ENCODE data around the gene KIF18B.

The KIF18B gene

GRCh38 chr17:44947461-44948314, at the start of gene KIF18B:
Gene KIF18B (minus strand): TSS chr17:44947773. CDS start chr17:44936344, 11,429 bp downstream.
- DNase-seq (ENCODE audit: low read depth), result peak; percentile 96

- DNase-seq (ENCODE audit: low read depth), result no peak
These were observed 48.7 kb upstream of the KIF18B start for GRCh38 chr17:44996304-44996703.

- no peak for DNase-seq (ENCODE audit: low read depth)
These were observed 47.9 kb upstream of the KIF18B start for GRCh38 chr17:44995436-44996001.

GRCh38 chr17:44992242-44992939, 44.8 kb upstream of the KIF18B start:
- no peak for DNase-seq (ENCODE audit: low read depth)

GRCh38 chr17:44990994-44991393, 43.4 kb upstream of the KIF18B start:
- no peak for DNase-seq (ENCODE audit: low read depth)

- no peak for DNase-seq (ENCODE audit: low read depth)
These were observed 42.1 kb upstream of the KIF18B start for GRCh38 chr17:44989552-44990138.

- DNase-seq (ENCODE audit: low read depth), result no peak
These were observed 40.7 kb upstream of the KIF18B start for GRCh38 chr17:44988044-44988942.

GRCh38 chr17:44983563-44983962, 36.0 kb upstream of the KIF18B start:
- DNase-seq (ENCODE audit: low read depth), result no peak

GRCh38 chr17:44982113-44982702, 34.6 kb upstream of the KIF18B start:
- DNase-seq (ENCODE audit: low read depth), result no peak

GRCh38 chr17:44981221-44981968, 33.8 kb upstream of the KIF18B start:
- DNase-seq (ENCODE audit: low read depth), result peak; percentile 77

- DNase-seq (ENCODE audit: low read depth), result no peak
These were observed 31.9 kb upstream of the KIF18B start for GRCh38 chr17:44979426-44979995.

- no peak for DNase-seq (ENCODE audit: low read depth)
These were observed 31.2 kb upstream of the KIF18B start for GRCh38 chr17:44978807-44979206.

GRCh38 chr17:44977814-44978550, 30.4 kb upstream of the KIF18B start:
- DNase-seq (ENCODE audit: low read depth), result no peak

- DNase-seq (ENCODE audit: low read depth), result no peak
These were observed 29.5 kb upstream of the KIF18B start for GRCh38 chr17:44977065-44977464.

GRCh38 chr17:44976206-44976605, 28.6 kb upstream of the KIF18B start:
- DNase-seq (ENCODE audit: low read depth), result no peak

GRCh38 chr17:44972953-44973352, 25.4 kb upstream of the KIF18B start:
- DNase-seq (ENCODE audit: low read depth), result peak; percentile 77

- DNase-seq (ENCODE audit: low read depth), result peak; percentile 53
These were observed 24.4 kb upstream of the KIF18B start for GRCh38 chr17:44971776-44972483.

- DNase-seq (ENCODE audit: low read depth), result peak; percentile 48
These were observed 22.7 kb upstream of the KIF18B start for GRCh38 chr17:44970136-44970741.
